ENCODE data around the gene NBAS. TPM values are rescaled to one million over a fixed set of nuclear protein-coding genes. Genes with fewer than 3 reads are reported as not detected.

Gene NBAS
- total RNA-seq, 1 donor from 2014 or later = 57.6 TPM

- Mint-ChIP-seq H3K9me3 (ENCODE audit: unreplicated experiment) (no peaks in the 10 kb centered on the region), H3K36me3 (ENCODE audit: low read depth, unreplicated experiment) (peaks cover 4% of the 10 kb centered on the region), H3K4me1 (ENCODE audit: low read depth, unreplicated experiment) (no peaks in the 10 kb centered on the region), H3K4me3 (ENCODE audit: unreplicated experiment) (no peak overlapping the region), H3K27ac (ENCODE audit: unreplicated experiment) (no peak overlapping the region), H3K27me3 (ENCODE audit: low read depth, unreplicated experiment) (no peaks in the 10 kb centered on the region)
- no peak for TF ChIP-seq EZH2 (IDR thresholded peaks at IDR 0.05; ENCODE audit: insufficient read depth, low read length)
- no peak for TF ChIP-seq CTCF (IDR thresholded peaks at IDR 0.05; ENCODE audit: insufficient read depth, low read depth, low read length)
- no peak overlapping the region for H3K27ac ChIP-seq (ENCODE audit: low read depth, low read length)
- FAIRE-seq (no peak), DNase-seq (ENCODE audit: low read depth) (no peak)
- no peaks in the 10 kb centered on the region for H3K36me3 ChIP-seq (ENCODE audit: insufficient read depth, low read length)
- no peaks in the 10 kb centered on the region for H3K9me3 ChIP-seq (ENCODE audit: insufficient read depth, low read depth, low read length)
- H3K4me3 ChIP-seq (ENCODE audit: insufficient read depth, low read depth, low read length) = no peak overlapping the region
- H2AFZ ChIP-seq (ENCODE audit: low read depth, low read length) = no peak overlapping the region
- H3K27me3 ChIP-seq (ENCODE audit: insufficient read depth, low read length) = no peaks in the 10 kb centered on the region
- no peak overlapping the region for H3K9ac ChIP-seq (ENCODE audit: low read length)
- no peaks in the 10 kb centered on the region for H4K20me1 ChIP-seq (ENCODE audit: insufficient read depth, low read length)
- no peaks in the 10 kb centered on the region for H3K79me2 ChIP-seq (ENCODE audit: insufficient read depth, low read length)
- no peak overlapping the region for H3K4me2 ChIP-seq (ENCODE audit: low read length)
- no peaks in the 10 kb centered on the region for H3K4me1 ChIP-seq (ENCODE audit: insufficient read depth, low read length)
Observed at GRCh38 chr2:15200581-15200980, 360.6 kb downstream of the NBAS start.

- no peaks in the 10 kb centered on the region for H3K36me3 ChIP-seq (ENCODE audit: insufficient read depth, low read length)
- no peak overlapping the region for H2AFZ ChIP-seq (ENCODE audit: low read depth, low read length)
- no peak overlapping the region for H3K27ac ChIP-seq (ENCODE audit: low read depth, low read length)
- H3K4me2 ChIP-seq (ENCODE audit: low read length) = no peak overlapping the region
- DNase-seq (ENCODE audit: low read depth) (no peak), FAIRE-seq (no peak)
- no peaks in the 10 kb centered on the region for H3K79me2 ChIP-seq (ENCODE audit: insufficient read depth, low read length)
- no peak overlapping the region for H3K27ac Mint-ChIP-seq (ENCODE audit: unreplicated experiment)
- H3K4me3 ChIP-seq (ENCODE audit: insufficient read depth, low read depth, low read length) = no peak overlapping the region
- no peaks in the 10 kb centered on the region for H3K4me1 ChIP-seq (ENCODE audit: insufficient read depth, low read length)
- H3K9me3 Mint-ChIP-seq (ENCODE audit: unreplicated experiment) = no peaks in the 10 kb centered on the region
- no peak overlapping the region for H3K9ac ChIP-seq (ENCODE audit: low read length)
- H3K36me3 Mint-ChIP-seq (ENCODE audit: low read depth, unreplicated experiment) = peaks cover 4% of the 10 kb centered on the region
- no peak overlapping the region for H3K4me3 Mint-ChIP-seq (ENCODE audit: unreplicated experiment)
- H3K4me1 Mint-ChIP-seq (ENCODE audit: low read depth, unreplicated experiment) = peaks cover 2% of the 10 kb centered on the region
- H3K27me3 Mint-ChIP-seq (ENCODE audit: low read depth, unreplicated experiment) = no peaks in the 10 kb centered on the region
- H3K27me3 ChIP-seq (ENCODE audit: insufficient read depth, low read length) = no peaks in the 10 kb centered on the region
- TF ChIP-seq CTCF (IDR thresholded peaks at IDR 0.05; ENCODE audit: insufficient read depth, low read depth, low read length) = no peak
- no peak for TF ChIP-seq EZH2 (IDR thresholded peaks at IDR 0.05; ENCODE audit: insufficient read depth, low read length)
- no peaks in the 10 kb centered on the region for H4K20me1 ChIP-seq (ENCODE audit: insufficient read depth, low read length)
- H3K9me3 ChIP-seq (ENCODE audit: insufficient read depth, low read depth, low read length) = no peaks in the 10 kb centered on the region
Observed at GRCh38 chr2:15198051-15198450, 363.1 kb downstream of the NBAS start.

GRCh38 chr2:15195813-15196212, 365.3 kb downstream of the NBAS start:
- H3K27ac Mint-ChIP-seq (ENCODE audit: unreplicated experiment) = no peak overlapping the region
- no peaks in the 10 kb centered on the region for H3K27me3 Mint-ChIP-seq (ENCODE audit: low read depth, unreplicated experiment)
- H3K27me3 ChIP-seq (ENCODE audit: insufficient read depth, low read length) = no peaks in the 10 kb centered on the region
- peaks cover 8% of the 10 kb centered on the region for H3K4me1 Mint-ChIP-seq (ENCODE audit: low read depth, unreplicated experiment)
- no peak for DNase-seq (ENCODE audit: low read depth)
- H2AFZ ChIP-seq (ENCODE audit: low read depth, low read length) = no peak overlapping the region
- H3K4me3 ChIP-seq (ENCODE audit: insufficient read depth, low read depth, low read length) = no peak overlapping the region
- H3K4me2 ChIP-seq (ENCODE audit: low read length) = no peak overlapping the region
- H4K20me1 ChIP-seq (ENCODE audit: insufficient read depth, low read length) = no peaks in the 10 kb centered on the region
- H3K4me1 ChIP-seq (ENCODE audit: insufficient read depth, low read length) = no peaks in the 10 kb centered on the region
- H3K9me3 Mint-ChIP-seq (ENCODE audit: unreplicated experiment) = no peaks in the 10 kb centered on the region
- H3K9ac ChIP-seq (ENCODE audit: low read length) = no peak overlapping the region
- H3K9me3 ChIP-seq (ENCODE audit: insufficient read depth, low read depth, low read length) = no peaks in the 10 kb centered on the region
- no peak overlapping the region for H3K27ac ChIP-seq (ENCODE audit: low read depth, low read length)
- H3K4me3 Mint-ChIP-seq (ENCODE audit: unreplicated experiment) = no peak overlapping the region
- H3K79me2 ChIP-seq (ENCODE audit: insufficient read depth, low read length) = no peaks in the 10 kb centered on the region
- H3K36me3 Mint-ChIP-seq (ENCODE audit: low read depth, unreplicated experiment) = peaks cover 4% of the 10 kb centered on the region
- H3K36me3 ChIP-seq (ENCODE audit: insufficient read depth, low read length) = no peaks in the 10 kb centered on the region
- no peak for TF ChIP-seq EZH2 (IDR thresholded peaks at IDR 0.05; ENCODE audit: insufficient read depth, low read length)
- no peak for TF ChIP-seq CTCF (IDR thresholded peaks at IDR 0.05; ENCODE audit: insufficient read depth, low read depth, low read length)
- FAIRE-seq = no peak

Measured in astrocyte (in vitro differentiated cells and primary cell).